Common myeloid progenitor, CD34-positive (primary cell): Measurements from ENCODE around the gene TUBD1.
"Not testable (repeated sequence)": the region's sequence is repeated elsewhere in the genome, so short reads cannot be mapped to it uniquely, and the experiment has no call there.

ENCODE experiments used
- CTCF ChIA-PET: fragments of 350-600 bp; sonication (Branson Sonifier 250); formaldehyde crosslinking; loops from one replicate; lab custom pipeline; 2021; ENCODE audit warnings: antibody characterized with exemption; lab: Charles Lee
- POLR2A ChIA-PET: fragments of 350-600 bp; sonication (Branson Sonifier 250); formaldehyde crosslinking; loops from one replicate; lab custom pipeline; 2021; ENCODE audit warnings: antibody characterized with exemption; lab: Charles Lee
- DNase-seq, 3 donors: peaks; one replicate each; pipeline versions ENCODE4 v3.0.0 to v3.0.0-alpha.2; 2013
- H3K27ac ChIP-seq, 2 experiments: 1 replicate in 1 of 2; 2 replicates in 1 of 2; pipeline ENCODE4 v1.7.0; 2013; ENCODE audit warnings: inconsistent platforms in 2 of 2, low read length in 2 of 2, mild to moderate bottlenecking in 2 of 2, low read depth in 1 of 2, moderate library complexity in 1 of 2; ENCODE audit not compliant: severe bottlenecking in 2 of 2, insufficient read depth in 1 of 2, poor library complexity in 1 of 2
- H3K27me3 ChIP-seq, 5 experiments: replicated peaks in 2 of 5; 1 replicate in 3 of 5; 2 replicates in 2 of 5; pipeline versions ENCODE4 v1.6.1 to v1.7.0; 2013; ENCODE audit warnings: low read length in 4 of 5, mild to moderate bottlenecking in 2 of 5, moderate library complexity in 2 of 5, inconsistent platforms in 1 of 5; ENCODE audit not compliant: insufficient read depth in 5 of 5, control insufficient read depth in 4 of 5
- H3K36me3 ChIP-seq, 4 experiments: 1 replicate in 2 of 4; 2 replicates in 2 of 4; pipeline versions ENCODE4 v1.6.1 to v1.7.0; 2013; ENCODE audit warnings: low read length in 3 of 4, control low read depth in 1 of 4, mild to moderate bottlenecking in 1 of 4; ENCODE audit not compliant: control insufficient read depth in 4 of 4, insufficient read depth in 4 of 4
- H3K4me1 ChIP-seq, 4 experiments: 1 replicate in 3 of 4; 2 replicates in 1 of 4; pipeline versions ENCODE4 v1.6.1 to v1.7.1; 2013; ENCODE audit warnings: low read length in 3 of 4, mild to moderate bottlenecking in 3 of 4, control low read depth in 1 of 4, inconsistent platforms in 1 of 4, moderate library complexity in 1 of 4; ENCODE audit not compliant: control insufficient read depth in 4 of 4, insufficient read depth in 4 of 4; ENCODE audit errors: control extremely low read depth in 1 of 4
- H3K4me3 ChIP-seq, 7 experiments: 1 replicate in 4 of 7; 2 replicates in 3 of 7; pipeline versions ENCODE4 v1.5.1 to v1.7.0; 2013; ENCODE audit warnings: mild to moderate bottlenecking in 7 of 7, low read length in 6 of 7, moderate library complexity in 6 of 7, inconsistent platforms in 2 of 7, low read depth in 2 of 7, control low read depth in 1 of 7; ENCODE audit not compliant: insufficient read depth in 4 of 7, control insufficient read depth in 1 of 7; ENCODE audit errors: extremely low read depth in 1 of 7
- H3K9me3 ChIP-seq, 5 experiments: 1 replicate in 4 of 5; 2 replicates in 1 of 5; pipeline versions ENCODE4 v1.6.1 to v1.7.1; 2013; ENCODE audit warnings: low read length in 4 of 5, mild to moderate bottlenecking in 2 of 5, inconsistent platforms in 1 of 5, low read depth in 1 of 5, moderate library complexity in 1 of 5; ENCODE audit not compliant: control insufficient read depth in 4 of 5, insufficient read depth in 2 of 5; ENCODE audit errors: control extremely low read depth in 1 of 5
- WGBS: methylation state at CpG from one replicate; pipeline ENCODE4 v1.1.5; 2013; ENCODE audit not compliant: insufficient coverage; 5-methylcytosine and 5-hydroxymethylcytosine counted together

The TUBD1 gene

DNA sequence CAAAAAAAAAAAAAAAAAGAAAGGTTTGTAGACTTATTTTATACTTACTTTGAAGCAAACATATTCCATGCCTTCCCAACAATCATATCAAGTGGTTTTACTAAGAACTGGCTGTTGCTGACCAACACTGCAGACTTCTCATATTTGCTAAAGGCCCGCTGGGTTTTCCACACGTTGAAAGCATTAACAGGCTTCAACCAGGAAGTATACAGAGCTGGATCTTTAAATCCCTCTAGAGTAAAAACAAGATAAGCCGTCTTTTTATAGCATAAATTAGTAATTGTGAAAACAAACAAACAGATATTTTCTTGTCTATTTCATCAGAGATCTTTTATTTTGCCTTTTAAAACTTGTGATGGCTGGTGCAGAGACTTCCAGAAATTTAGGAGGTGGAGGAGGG, 29.1 kb downstream of the TUBD1 start:
- Histone ChIP-seq H3K36me3 (peaks cover 2 to 26% (median 16%) of the 10 kb centered on the region in 4 experiments), H3K4me1 (peaks cover 0 to 7% (median 4%) of the 10 kb centered on the region in 4 experiments), H3K27me3 (no peaks in the 10 kb centered on the region), H3K4me3 (no peak overlapping the region), H3K9me3 (no peaks in the 10 kb centered on the region), H3K27ac (no peak overlapping the region)
- DNase-seq, result no peak
- ChIA-PET CTCF (interaction anchor here (1.5 kb wide), 1 partner anchor 129 kb away, joined by 3 read pairs; no protein-coding TSS in a partner anchor), POLR2A (no interaction called here)
- 100% methylated on average over 2 of the region's 3 CpGs for WGBS

DNA sequence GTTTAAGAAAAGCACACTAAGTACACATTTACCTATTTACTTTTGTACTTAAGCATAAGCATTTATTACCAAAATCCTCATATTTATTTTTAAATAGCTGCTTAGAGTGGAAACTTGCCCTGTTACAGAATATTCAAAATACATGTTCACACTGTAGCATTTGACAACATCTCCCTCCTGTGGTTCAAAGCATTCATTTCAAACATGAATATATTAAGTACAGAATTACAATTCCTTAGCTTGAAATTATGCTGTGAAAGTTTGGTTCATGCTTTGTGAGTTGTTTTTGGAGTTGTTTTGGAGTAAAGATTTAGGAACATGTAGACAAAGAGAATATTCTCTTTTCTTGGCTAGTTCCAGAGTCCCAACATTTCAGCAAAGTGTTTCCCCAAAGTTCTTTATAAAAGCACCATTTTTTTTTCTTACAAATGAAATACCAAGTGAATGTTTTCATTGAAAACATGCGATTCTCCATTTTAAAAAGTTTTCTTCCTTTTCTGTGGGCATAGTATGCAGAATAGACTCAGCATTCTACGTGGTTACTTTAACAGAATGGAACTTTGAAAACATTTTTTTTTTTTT, 33.2 kb downstream of the TUBD1 start:
- H3K27me3 ChIP-seq, result no peaks in the 10 kb centered on the region
- ChIA-PET CTCF (interaction anchor here (0.7 to 3.5 kb wide), 25 partner anchors 9 to 167 kb away, joined by 3 to 13 read pairs (median 4); partner anchors contain the start of gene RPS6KB1), POLR2A (interaction anchor here (0.9 to 1.1 kb wide), 2 partner anchors 106 to 152 kb away, joined by 3 to 6 read pairs; partner anchors contain the start of genes PTRH2 and VMP1)
- H3K36me3 ChIP-seq, result peaks cover 2 to 16% (median 11%) of the 10 kb centered on the region in 4 experiments
- H3K4me3 ChIP-seq, result no peak overlapping the region
- peaks cover 3 to 10% (median 4%) of the 10 kb centered on the region in 4 experiments for H3K4me1 ChIP-seq
- H3K9me3 ChIP-seq, result no peaks in the 10 kb centered on the region
- peak; percentile 65 to 84 (median 82) for DNase-seq
- 100% methylated on average over 1 of the region's 2 CpGs for WGBS
- no peak overlapping the region for H3K27ac ChIP-seq

DNA sequence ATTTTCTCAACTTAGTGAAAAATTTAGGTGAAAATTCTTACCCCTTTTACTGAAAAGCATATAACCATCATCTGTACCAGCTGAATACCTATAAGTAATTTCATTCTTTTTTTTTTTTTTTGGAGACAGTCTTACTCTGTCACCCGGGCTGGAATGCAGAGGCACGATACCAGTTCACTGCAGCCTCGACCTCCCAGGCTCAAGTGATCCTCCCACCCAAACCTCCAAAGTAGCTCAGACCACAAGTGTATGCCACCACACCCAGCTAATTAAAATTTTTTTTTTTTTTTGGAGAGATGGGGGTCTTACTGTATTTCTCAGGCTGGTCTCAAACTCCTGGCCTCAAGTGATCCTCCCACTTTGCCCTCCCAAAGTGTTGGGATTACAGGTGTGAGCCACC, 33.8 kb downstream of the TUBD1 start:
- Histone ChIP-seq H3K4me1 (peaks cover 3 to 10% (median 4%) of the 10 kb centered on the region in 4 experiments), H3K4me3 (no peak overlapping the region), H3K27ac (no peak overlapping the region), H3K36me3 (peaks cover 2 to 15% (median 11%) of the 10 kb centered on the region in 4 experiments), H3K9me3 (no peaks in the 10 kb centered on the region), H3K27me3 (no peaks in the 10 kb centered on the region)
- DNase-seq, result no peak
- CTCF ChIA-PET, result interaction anchor here (0.7 to 3.5 kb wide), 24 partner anchors 9 to 167 kb away, joined by 3 to 13 read pairs (median 4); partner anchors contain the start of gene RPS6KB1
- POLR2A ChIA-PET, result interaction anchor here (0.9 to 1.1 kb wide), 2 partner anchors 105 to 151 kb away, joined by 3 to 6 read pairs; partner anchors contain the start of genes PTRH2 and VMP1
- WGBS, result no CpG with 5 or more reads among the region's 3 CpGs

DNA sequence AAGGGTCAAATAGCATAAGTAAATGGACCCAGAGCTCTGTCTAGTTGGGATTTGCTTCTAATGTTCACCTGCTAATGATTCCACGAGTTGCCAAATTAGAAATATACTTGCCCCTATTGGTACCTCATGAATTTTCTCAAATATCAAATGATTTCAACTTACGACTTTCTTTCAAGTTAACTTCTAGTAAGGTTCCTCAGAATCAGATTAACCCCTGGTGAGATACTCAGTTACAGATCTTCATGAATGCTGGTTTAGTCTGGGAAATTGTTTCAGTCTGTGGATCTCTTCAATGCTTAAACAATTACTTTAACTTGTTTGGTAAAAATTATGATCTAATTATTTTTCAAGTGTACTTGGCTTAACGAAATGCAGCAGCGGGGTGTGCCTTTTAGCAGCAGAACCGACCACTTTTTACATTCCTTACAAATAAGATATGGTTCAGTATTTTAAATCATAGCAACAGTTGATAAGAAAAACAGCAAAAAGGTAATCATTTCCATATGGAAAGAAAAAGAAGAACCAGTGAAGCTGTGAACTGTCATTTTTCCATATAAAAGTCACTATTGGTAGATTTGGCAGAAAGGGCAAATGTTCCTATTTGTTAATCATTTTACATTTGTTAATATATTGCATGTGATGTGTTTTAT, 34.5 kb downstream of the TUBD1 start:
- no peaks in the 10 kb centered on the region for H3K27me3 ChIP-seq
- CTCF ChIA-PET, result interaction anchor here (0.7 to 3.5 kb wide), 15 partner anchors 10 to 154 kb away, joined by 3 to 13 read pairs (median 4); partner anchors contain the start of gene RPS6KB1
- H3K4me1 ChIP-seq, result peaks cover 3 to 10% (median 4%) of the 10 kb centered on the region in 4 experiments
- POLR2A ChIA-PET, result no interaction called here
- DNase-seq, result no peak
- 100% methylated on average over 1 of the region's 5 CpGs for WGBS
- peak overlapping the region; percentile 2 to 38 for H3K27ac ChIP-seq
- peaks cover 2 to 11% (median 9%) of the 10 kb centered on the region in 4 experiments for H3K36me3 ChIP-seq
- no peak overlapping the region for H3K4me3 ChIP-seq
- H3K9me3 ChIP-seq, result no peaks in the 10 kb centered on the region

DNA sequence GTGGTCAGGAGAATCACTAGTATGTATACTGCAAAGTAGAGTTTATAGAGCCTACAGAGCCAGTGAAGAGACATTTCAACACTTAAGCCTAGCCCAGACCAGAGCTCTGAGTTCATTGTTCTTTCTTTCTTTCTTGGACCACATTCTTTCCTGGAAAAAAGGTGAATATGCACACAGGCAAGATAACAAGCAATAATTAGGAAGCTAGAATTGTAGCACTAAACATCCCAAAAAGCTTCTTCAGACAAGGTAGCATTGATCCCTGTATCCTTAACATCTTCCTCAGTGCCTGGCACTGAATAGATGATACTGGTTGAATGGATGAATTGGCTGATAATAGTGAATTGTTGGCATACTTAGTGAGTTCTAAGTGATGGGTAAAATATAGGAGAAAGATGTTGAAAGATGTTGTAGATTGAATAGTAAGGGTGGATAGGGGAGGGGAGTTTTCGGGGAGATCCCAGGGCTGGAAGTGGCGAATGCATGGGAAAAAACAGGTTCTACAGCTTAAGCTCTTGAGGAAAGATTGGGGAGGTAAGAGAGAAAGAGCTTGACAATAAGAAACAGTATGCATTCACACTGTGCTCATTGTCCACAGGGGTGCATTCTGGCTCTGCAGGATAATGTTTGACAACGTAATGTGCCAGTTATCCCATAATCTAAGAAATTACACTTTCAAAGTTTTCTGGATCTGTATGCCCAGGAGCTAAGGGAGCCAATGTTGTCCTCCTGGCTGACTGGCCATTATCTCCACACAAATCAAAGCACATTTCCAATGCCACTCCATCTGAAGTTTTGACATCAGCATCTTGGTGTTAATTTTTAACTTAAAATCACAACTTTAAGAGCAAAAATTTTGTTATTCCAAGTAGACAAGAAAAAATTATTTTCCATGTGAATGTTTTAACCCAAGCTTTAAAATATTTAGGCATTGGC, 35.6 kb downstream of the TUBD1 start:
- no peak for DNase-seq
- H3K9me3 ChIP-seq, result no peaks in the 10 kb centered on the region
- POLR2A ChIA-PET, result interaction anchor here (1.3 kb wide), 1 partner anchor 103 kb away, joined by 5 read pairs; no protein-coding TSS in a partner anchor
- 97% methylated on average over 2 of the region's 3 CpGs for WGBS
- no peak overlapping the region for H3K27ac ChIP-seq
- no peaks in the 10 kb centered on the region for H3K27me3 ChIP-seq
- H3K36me3 ChIP-seq, result peaks cover 0 to 11% (median 5%) of the 10 kb centered on the region in 4 experiments
- H3K4me1 ChIP-seq, result peaks cover 3 to 10% (median 4%) of the 10 kb centered on the region in 4 experiments
- CTCF ChIA-PET, result interaction anchor here (0.5 to 3.5 kb wide), 6 partner anchors 9 to 1745 kb away, joined by 3 to 13 read pairs (median 3); no protein-coding TSS in a partner anchor
- no peak overlapping the region for H3K4me3 ChIP-seq

DNA sequence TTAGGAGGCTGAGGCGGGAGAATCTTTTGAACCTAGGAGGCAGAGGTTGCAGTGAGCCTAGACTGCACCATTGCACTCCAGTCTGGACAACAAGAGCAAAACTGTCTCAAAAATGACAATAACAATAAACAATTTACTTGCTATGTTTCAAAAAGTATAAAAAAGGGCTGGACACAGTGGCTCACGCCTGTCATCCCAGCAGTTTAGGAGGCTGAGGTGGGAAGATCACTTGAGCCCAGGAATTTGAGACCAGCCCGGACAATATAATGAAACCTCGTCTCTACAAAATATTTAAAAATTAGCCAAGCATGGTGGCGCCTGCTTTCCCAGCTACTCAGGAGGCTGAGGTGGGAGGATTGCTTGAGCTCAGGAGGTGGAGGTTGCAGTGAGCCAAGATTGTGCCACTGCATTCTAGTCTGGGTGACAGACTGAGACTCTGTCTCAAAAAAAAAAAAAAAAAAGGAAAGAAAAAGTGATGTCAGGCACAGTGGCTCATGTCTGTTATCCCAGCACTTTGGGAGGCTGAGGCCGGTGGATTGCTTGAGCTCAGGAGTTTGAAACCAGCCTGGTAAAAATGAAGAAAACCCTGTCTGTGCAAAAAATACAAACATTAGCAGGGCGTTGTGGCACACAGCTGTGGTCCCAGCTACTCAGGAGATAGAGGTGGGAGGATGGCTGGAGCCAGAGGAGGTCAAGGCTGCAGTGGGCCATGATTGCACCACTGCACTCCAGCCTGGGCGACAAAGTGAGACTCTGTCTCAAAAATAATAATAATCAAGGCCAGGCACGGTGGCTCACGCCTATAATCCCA, 38.6 kb downstream of the TUBD1 start:
- H3K4me1 ChIP-seq, result peaks cover 3 to 10% (median 6%) of the 10 kb centered on the region in 4 experiments
- not testable (repeated sequence) for H3K36me3 ChIP-seq, DNase-seq, H3K27me3 ChIP-seq, H3K4me3 ChIP-seq, H3K9me3 ChIP-seq, H3K27ac ChIP-seq
- CTCF ChIA-PET, result interaction anchor here (0.9 to 1.0 kb wide), 2 partner anchors 69 to 85 kb away, joined by 4 read pairs; no protein-coding TSS in a partner anchor
- 98% methylated on average over 10 of the region's 10 CpGs for WGBS
- POLR2A ChIA-PET, result interaction anchor here (0.6 kb wide), 1 partner anchor 543 kb away, joined by 3 read pairs; no protein-coding TSS in a partner anchor
